NB4 (cell line): Measurements from ENCODE around the gene KCTD19.

Experiments used
- POLR2A ChIP-seq: IDR thresholded peaks from 2 replicates; pipeline ENCODE4 v1.6.1; 2011; ENCODE audit warnings: mild to moderate bottlenecking; ENCODE audit not compliant: insufficient read length; ENCODE audit errors: extremely low read depth
- TF ChIP-seq, protein P1 (sequence below): IDR thresholded peaks from one replicate; pipeline ENCODE4 v1.5.1; 2012; ENCODE audit warnings: low read depth, low read length
- TF ChIP-seq, protein P2 (sequence below): IDR thresholded peaks from 2 replicates; pipeline ENCODE4 v1.6.1; 2011; ENCODE audit warnings: low read depth, low read length

DNA sequence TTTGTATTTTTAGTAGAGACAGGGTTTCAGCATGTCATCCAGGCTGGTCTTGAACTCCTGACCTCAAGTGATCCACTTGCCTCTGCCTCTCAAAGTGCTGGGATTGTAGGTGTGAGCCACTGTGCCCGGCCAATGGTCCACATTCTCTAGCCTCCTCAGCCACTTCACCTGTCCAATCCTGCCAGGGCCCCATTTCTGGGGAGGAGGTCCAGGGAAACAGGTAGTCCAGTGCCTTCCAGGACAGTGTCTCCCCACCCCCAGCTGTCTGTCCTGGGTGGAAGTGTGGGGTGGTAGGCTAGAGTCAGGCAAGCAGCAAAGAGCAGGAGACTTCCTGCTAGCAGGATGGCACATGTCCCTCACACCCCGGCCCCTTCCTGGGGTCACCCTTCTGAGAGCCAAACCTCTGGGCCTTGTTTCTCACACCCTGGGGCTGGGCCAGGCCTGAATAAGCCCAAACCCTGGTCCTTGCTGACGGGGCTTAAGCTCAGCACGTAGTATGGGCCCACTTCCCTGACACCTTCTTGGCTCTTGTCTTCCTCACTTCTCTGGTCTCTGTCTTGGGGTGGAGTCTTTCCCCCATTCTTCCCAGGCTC, 84.3 kb downstream of the KCTD19 start:
- TF ChIP-seq POLR2A = no peak
- TF ChIP-seq, protein P1, sequence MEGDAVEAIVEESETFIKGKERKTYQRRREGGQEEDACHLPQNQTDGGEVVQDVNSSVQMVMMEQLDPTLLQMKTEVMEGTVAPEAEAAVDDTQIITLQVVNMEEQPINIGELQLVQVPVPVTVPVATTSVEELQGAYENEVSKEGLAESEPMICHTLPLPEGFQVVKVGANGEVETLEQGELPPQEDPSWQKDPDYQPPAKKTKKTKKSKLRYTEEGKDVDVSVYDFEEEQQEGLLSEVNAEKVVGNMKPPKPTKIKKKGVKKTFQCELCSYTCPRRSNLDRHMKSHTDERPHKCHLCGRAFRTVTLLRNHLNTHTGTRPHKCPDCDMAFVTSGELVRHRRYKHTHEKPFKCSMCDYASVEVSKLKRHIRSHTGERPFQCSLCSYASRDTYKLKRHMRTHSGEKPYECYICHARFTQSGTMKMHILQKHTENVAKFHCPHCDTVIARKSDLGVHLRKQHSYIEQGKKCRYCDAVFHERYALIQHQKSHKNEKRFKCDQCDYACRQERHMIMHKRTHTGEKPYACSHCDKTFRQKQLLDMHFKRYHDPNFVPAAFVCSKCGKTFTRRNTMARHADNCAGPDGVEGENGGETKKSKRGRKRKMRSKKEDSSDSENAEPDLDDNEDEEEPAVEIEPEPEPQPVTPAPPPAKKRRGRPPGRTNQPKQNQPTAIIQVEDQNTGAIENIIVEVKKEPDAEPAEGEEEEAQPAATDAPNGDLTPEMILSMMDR = no peak
- TF ChIP-seq, protein P2, sequence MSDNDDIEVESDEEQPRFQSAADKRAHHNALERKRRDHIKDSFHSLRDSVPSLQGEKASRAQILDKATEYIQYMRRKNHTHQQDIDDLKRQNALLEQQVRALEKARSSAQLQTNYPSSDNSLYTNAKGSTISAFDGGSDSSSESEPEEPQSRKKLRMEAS = no peak
